Measurements from ENCODE around the gene TTF2. TPM values are rescaled to one million over a fixed set of nuclear protein-coding genes. Genes with fewer than 3 reads are reported as not detected.

TTF2 gene
- total and polyA plus RNA-seq, 9 of the 15 experiments (the other 6 are each of a cell fraction or from before 2014, with no cell fraction given): 9.4 to 71.1 (median 42.1) TPM

- CTCF ChIA-PET (ENCODE audit: low intra/inter-chr PET ratio): no interaction called here
- intact Hi-C loops (cut with micrococcal nuclease): no loop called here
- H3K79me2 ChIP-seq (ENCODE audit: control insufficient read depth, insufficient read depth, low read length): no peaks in the 10 kb centered on the region
- in situ Hi-C loops (cut with MboI): no loop called here
- FAIRE-seq: no peak
- H3K27ac ChIP-seq (ENCODE audit: extremely low read depth, low read depth, low read length): no peak overlapping the region
- no peak for DNase-seq (ENCODE audit: extremely low read depth in 1 of 4, low spot score in 3 of 4)
- peaks cover 0 to 11% of the 10 kb centered on the region in 2 experiments; a peak in 2 of 5 replicates for H3K4me1 ChIP-seq (replicated peaks in 1 of 2; ENCODE audit: control insufficient read depth in 2 of 2, insufficient read depth in 2 of 2, low read length in 2 of 2)
- H3K9me3 ChIP-seq (replicated peaks; ENCODE audit: control insufficient read depth, insufficient read depth, low read depth, low read length): 0 out of 2 replicates have a peak, but pooled peaks cover 2% of the 10 kb centered on the region
- POLR2A ChIA-PET: interaction anchor here (1.4 kb wide), 1 partner anchor 10 kb away, joined by 3 read pairs; no protein-coding TSS in a partner anchor
- H2AFZ ChIP-seq (ENCODE audit: low read depth, low read length): no peak overlapping the region
- H3K36me3 ChIP-seq (ENCODE audit: control insufficient read depth, insufficient read depth, low read length): peaks cover 5% of the 10 kb centered on the region; the same call in 1 of the 3 replicates
- TF ChIP-seq EWSR1 (IDR thresholded peaks at IDR 0.05; ENCODE audit: borderline replicate concordance, low read depth, partially characterized antibody) (no peak), HMG20A (CRISPR knock-in tag; conservative IDR thresholded peaks at IDR 0.05) (no peak), ZNF507 (tag; conservative IDR thresholded peaks at IDR 0.05) (no peak), CHD4 (IDR thresholded peaks at IDR 0.05; ENCODE audit: insufficient read depth, insufficient replicate concordance, low read depth, low read length, poor library complexity, severe bottlenecking) (no peak)
- BruUV-seq (replicated peaks): no TSS peak
- no peaks in the 10 kb centered on the region for H4K20me1 ChIP-seq (replicated peaks; ENCODE audit: control insufficient read depth, insufficient read depth, low read length)
- H3K9ac ChIP-seq (ENCODE audit: insufficient read depth in 1 of 2, low read depth in 2 of 2, low read length in 2 of 2): no peak overlapping the region
- no peak for ATAC-seq
- no peak overlapping the region for H3K4me2 ChIP-seq (ENCODE audit: insufficient read depth, low read length)
- no peak overlapping the region for H3K4me3 ChIP-seq
- no peaks in the 10 kb centered on the region for H3K9me1 ChIP-seq (ENCODE audit: control insufficient read depth, insufficient read depth, low read length)
- 76% methylated on average over 7 of the region's 7 CpGs for WGBS (ENCODE audit: insufficient coverage, low coverage, missing lambda C conversion rate)
- H3K27me3 ChIP-seq (ENCODE audit: control insufficient read depth in 2 of 2, insufficient read depth in 2 of 2, low read length in 2 of 2): no peaks in the 10 kb centered on the region
Measured at GRCh38 chr1:117112047-117112717, 52.1 kb downstream of the TTF2 start.

DNA sequence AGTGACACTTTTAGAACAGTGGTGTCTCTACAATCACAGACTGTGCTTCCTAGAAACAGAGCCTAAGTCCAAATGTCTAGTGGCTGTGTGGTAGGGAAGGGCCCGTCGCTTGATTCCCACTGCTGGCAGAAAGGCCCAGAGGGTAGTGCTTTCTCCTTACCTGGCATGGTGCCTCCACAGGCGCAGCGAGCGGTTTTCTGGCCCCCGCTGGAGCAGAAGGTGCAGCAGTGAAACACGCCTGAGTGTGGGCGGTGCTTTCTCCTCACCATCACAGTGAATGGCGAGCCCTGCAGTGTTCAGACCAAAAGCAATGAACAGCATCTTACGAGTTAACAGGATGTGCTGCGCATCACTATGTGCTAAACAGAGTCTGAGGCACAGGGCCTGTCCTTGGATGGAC lies 53.1 kb downstream of the TTF2 start:
- no peaks in the 10 kb centered on the region for H3K9me1 ChIP-seq (ENCODE audit: control insufficient read depth, insufficient read depth, low read length)
- H3K4me1 ChIP-seq (replicated peaks in 1 of 2; ENCODE audit: control insufficient read depth in 2 of 2, insufficient read depth in 2 of 2, low read length in 2 of 2): peaks cover 0 to 11% of the 10 kb centered on the region in 2 experiments; a peak in 3 of 5 replicates
- no peaks in the 10 kb centered on the region for H4K20me1 ChIP-seq (replicated peaks; ENCODE audit: control insufficient read depth, insufficient read depth, low read length)
- in situ Hi-C loops (cut with MboI) (no loop called here), intact Hi-C loops (cut with micrococcal nuclease) (no loop called here)
- H3K4me3 ChIP-seq: no peak overlapping the region
- POLR2A ChIA-PET: interaction anchor here (0.6 to 1.4 kb wide), 5 partner anchors 10 to 48 kb away, joined by 3 to 5 read pairs (median 3); no protein-coding TSS in a partner anchor
- no peak for DNase-seq (ENCODE audit: extremely low read depth in 1 of 4, low spot score in 3 of 4)
- TF ChIP-seq POLR2A (conservative IDR thresholded peaks at IDR 0.05) (no peak), POLR2G (IDR thresholded peaks at IDR 0.05; ENCODE audit: low read depth, low read length) (0 out of 2 replicates have a peak, but pooled peaks have one; percentile 5)
- H3K9me3 ChIP-seq (replicated peaks; ENCODE audit: control insufficient read depth, insufficient read depth, low read depth, low read length): no peaks in the 10 kb centered on the region
- no peaks in the 10 kb centered on the region for H3K79me2 ChIP-seq (ENCODE audit: control insufficient read depth, insufficient read depth, low read length)
- 0 out of 4 replicates have a peak overlapping the region, but pooled peaks of 1 of the 2 experiments have one; percentile 16 for H3K9ac ChIP-seq (ENCODE audit: insufficient read depth in 1 of 2, low read depth in 2 of 2, low read length in 2 of 2)
- no peak overlapping the region for H3K4me2 ChIP-seq (ENCODE audit: insufficient read depth, low read length)
- peaks cover 5% of the 10 kb centered on the region; the same call in 1 of the 3 replicates for H3K36me3 ChIP-seq (ENCODE audit: control insufficient read depth, insufficient read depth, low read length)
- BruUV-seq (replicated peaks): no TSS peak
- H2AFZ ChIP-seq (ENCODE audit: low read depth, low read length): no peak overlapping the region
- ATAC-seq: no peak
- FAIRE-seq: no peak
- no peak overlapping the region for H3K27ac ChIP-seq (ENCODE audit: extremely low read depth, low read depth, low read length)
- 84% methylated on average over 11 of the region's 11 CpGs for WGBS (ENCODE audit: insufficient coverage, low coverage, missing lambda C conversion rate)
- no peaks in the 10 kb centered on the region for H3K27me3 ChIP-seq (ENCODE audit: control insufficient read depth in 2 of 2, insufficient read depth in 2 of 2, low read length in 2 of 2)
- CTCF ChIA-PET (ENCODE audit: low intra/inter-chr PET ratio): no interaction called here

Measured in K562 (cell line).